Hepatocyte (in vitro differentiated cells): ENCODE results near the gene BICD1.

Experiments
- CTCF ChIP-seq: fragments of 200-600 bp; sonication (generic); IDR thresholded peaks from 2 replicates; pipeline ENCODE4 v1.5.1; 2016; ENCODE audit warnings: antibody characterized with exemption, mild to moderate bottlenecking; ENCODE audit not compliant: poor library complexity
- EZH2 ChIP-seq: fragments of 200-600 bp; sonication (generic); IDR thresholded peaks from 2 replicates; pipeline ENCODE4 v1.6.1; 2016; ENCODE audit warnings: antibody characterized with exemption, mild to moderate bottlenecking, borderline replicate concordance
- EZH2phosphoT487 ChIP-seq: fragments of 200-600 bp; sonication (generic); IDR thresholded peaks from one replicate; pipeline ENCODE4 v1.6.1; 2018; ENCODE audit warnings: antibody characterized with exemption, mild to moderate bottlenecking, low read depth, moderate library complexity; ENCODE audit not compliant: unreplicated experiment, severe bottlenecking

DNA sequence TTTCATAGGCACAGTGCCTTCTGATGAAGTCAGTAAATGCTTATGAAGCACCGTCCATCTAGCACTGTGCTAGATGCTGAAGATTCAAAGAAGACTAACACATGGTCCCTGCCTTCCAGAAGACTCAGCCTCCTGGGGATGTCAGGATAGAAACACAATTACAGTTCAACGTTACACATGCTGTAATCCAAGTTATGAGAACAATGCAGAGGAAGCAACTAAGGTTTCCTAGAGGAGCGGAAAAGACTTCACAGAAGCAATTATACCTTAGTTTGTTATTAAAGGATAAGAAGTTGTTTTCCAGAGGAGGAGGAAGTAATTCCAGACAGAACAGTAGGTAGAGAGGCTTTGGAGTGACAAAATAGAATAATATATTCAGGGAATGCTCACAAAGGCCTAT lies 225.8 kb downstream of the BICD1 start:
- TF ChIP-seq CTCF (no peak), EZH2phosphoT487 (no peak), EZH2 (no peak)
